ENCODE measurements around the gene HS3ST6.
"Not testable (repeated sequence)": the region's sequence is repeated elsewhere in the genome, so short reads cannot be mapped to it uniquely, and the experiment has no call there.

The HS3ST6 gene

GRCh38 chr16:1887711-1888354, 30.4 kb downstream of the HS3ST6 start:
- DNase-seq = no peak
- Histone ChIP-seq H3K27me3 (replicated peaks) (peaks cover 3% of the 10 kb centered on the region), H3K4me3 (ENCODE audit: low read depth, low read length) (no peak overlapping the region), H3K36me3 (replicated peaks) (no peaks in the 10 kb centered on the region), H3K27ac (no peak overlapping the region)
- no peak for TF ChIP-seq CTCF (IDR thresholded peaks at IDR 0.05; ENCODE audit: low read depth, low read length, missing control alignments)
- in situ Hi-C loops (cut with HindIII; ENCODE audit: low pct_ligation_motif_present, low sequenced_read_pairs) = no loop called here

GRCh38 chr16:1884889-1885288, 33.3 kb downstream of the HS3ST6 start:
- in situ Hi-C loops (cut with HindIII; ENCODE audit: low pct_ligation_motif_present, low sequenced_read_pairs) = no loop called here
- no peaks in the 10 kb centered on the region for H3K27me3 ChIP-seq (replicated peaks)
- no peak overlapping the region for H3K4me3 ChIP-seq (ENCODE audit: low read depth, low read length)
- no peaks in the 10 kb centered on the region for H3K36me3 ChIP-seq (replicated peaks)
- no peak for DNase-seq
- no peak overlapping the region for H3K27ac ChIP-seq
- no peak for TF ChIP-seq CTCF (IDR thresholded peaks at IDR 0.05; ENCODE audit: low read depth, low read length, missing control alignments)

GRCh38 chr16:1884155-1884760, 34.0 kb downstream of the HS3ST6 start:
- peak; percentile 14 for DNase-seq
- in situ Hi-C loops (cut with HindIII; ENCODE audit: low pct_ligation_motif_present, low sequenced_read_pairs) = no loop called here
- TF ChIP-seq CTCF (IDR thresholded peaks at IDR 0.05; ENCODE audit: low read depth, low read length, missing control alignments) = peak; percentile 39
- Histone ChIP-seq H3K4me3 (ENCODE audit: low read depth, low read length) (no peak overlapping the region), H3K36me3 (replicated peaks) (no peaks in the 10 kb centered on the region), H3K27me3 (replicated peaks) (no peaks in the 10 kb centered on the region), H3K27ac (no peak overlapping the region)

- H3K36me3 ChIP-seq (replicated peaks); DNase-seq; H3K4me3 ChIP-seq (ENCODE audit: low read depth, low read length); H3K27ac ChIP-seq; in situ Hi-C loops (cut with HindIII; ENCODE audit: low pct_ligation_motif_present, low sequenced_read_pairs): not testable (repeated sequence)
- H3K27me3 ChIP-seq (replicated peaks) = peaks cover 10% of the 10 kb centered on the region
These were observed 37.0 kb downstream of the HS3ST6 start for GRCh38 chr16:1881172-1881571.

- in situ Hi-C loops (cut with HindIII; ENCODE audit: low pct_ligation_motif_present, low sequenced_read_pairs) = no loop called here
- TF ChIP-seq CTCF (IDR thresholded peaks at IDR 0.05; ENCODE audit: low read depth, low read length, missing control alignments) = no peak
- no peak overlapping the region for H3K4me3 ChIP-seq (ENCODE audit: low read depth, low read length)
These were observed 38.7 kb downstream of the HS3ST6 start for GRCh38 chr16:1879477-1879876.

GRCh38 chr16:1878256-1878655, 40.0 kb downstream of the HS3ST6 start:
- Histone ChIP-seq H3K27me3 (replicated peaks) (peaks cover 10% of the 10 kb centered on the region), H3K4me3 (ENCODE audit: low read depth, low read length) (no peak overlapping the region), H3K36me3 (replicated peaks) (no peaks in the 10 kb centered on the region), H3K27ac (no peak overlapping the region)
- in situ Hi-C loops (cut with HindIII; ENCODE audit: low pct_ligation_motif_present, low sequenced_read_pairs) = no loop called here
- DNase-seq = no peak
- no peak for TF ChIP-seq CTCF (IDR thresholded peaks at IDR 0.05; ENCODE audit: low read depth, low read length, missing control alignments)

More at GRCh38 chr16:1879477-1879876, 38.7 kb downstream of the HS3ST6 start:
- H3K27me3 ChIP-seq (replicated peaks) = peaks cover 10% of the 10 kb centered on the region
- no peak overlapping the region for H3K27ac ChIP-seq
- no peaks in the 10 kb centered on the region for H3K36me3 ChIP-seq (replicated peaks)
- DNase-seq = no peak

Data from brain microvascular endothelial cell (primary cell).